PC-9 (cell line): ENCODE data around the gene MAGI1.

ENCODE experiments used
- EZH2 ChIP-seq: fragments of 200-600 bp; sonication (generic); IDR thresholded peaks from 2 replicates; pipeline ENCODE4 v1.8.0; 2017; ENCODE audit warnings: antibody characterized with exemption, low read depth
- TF ChIP-seq, protein P1 (sequence below): fragments of 200-600 bp; sonication (generic); conservative IDR thresholded peaks from 2 replicates; pipeline ENCODE4 v1.6.1; 2017; ENCODE audit warnings: mixed run types, antibody characterized with exemption, mild to moderate bottlenecking, moderate library complexity

DNA sequence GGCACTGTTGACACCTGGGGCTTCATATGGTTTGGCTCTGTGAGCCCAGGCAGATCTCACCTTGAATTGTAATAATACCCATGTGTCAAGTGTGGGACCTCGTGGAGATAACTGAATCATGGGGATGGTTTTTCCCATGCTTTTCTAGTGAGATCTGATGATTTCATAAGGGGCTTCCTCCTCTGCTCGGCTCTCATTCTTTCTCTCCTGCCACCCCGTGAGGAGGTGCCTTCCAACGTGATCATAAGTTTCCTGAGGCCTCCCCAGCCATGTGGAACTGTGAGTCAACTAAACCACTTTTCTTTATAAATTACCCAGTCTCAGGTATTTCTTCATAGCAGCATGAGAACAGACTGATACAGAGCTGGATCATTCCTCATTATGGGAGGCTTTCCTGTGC is 695.0 kb downstream of the MAGI1 start:
- no peak for TF ChIP-seq EZH2
- TF ChIP-seq, protein P1, sequence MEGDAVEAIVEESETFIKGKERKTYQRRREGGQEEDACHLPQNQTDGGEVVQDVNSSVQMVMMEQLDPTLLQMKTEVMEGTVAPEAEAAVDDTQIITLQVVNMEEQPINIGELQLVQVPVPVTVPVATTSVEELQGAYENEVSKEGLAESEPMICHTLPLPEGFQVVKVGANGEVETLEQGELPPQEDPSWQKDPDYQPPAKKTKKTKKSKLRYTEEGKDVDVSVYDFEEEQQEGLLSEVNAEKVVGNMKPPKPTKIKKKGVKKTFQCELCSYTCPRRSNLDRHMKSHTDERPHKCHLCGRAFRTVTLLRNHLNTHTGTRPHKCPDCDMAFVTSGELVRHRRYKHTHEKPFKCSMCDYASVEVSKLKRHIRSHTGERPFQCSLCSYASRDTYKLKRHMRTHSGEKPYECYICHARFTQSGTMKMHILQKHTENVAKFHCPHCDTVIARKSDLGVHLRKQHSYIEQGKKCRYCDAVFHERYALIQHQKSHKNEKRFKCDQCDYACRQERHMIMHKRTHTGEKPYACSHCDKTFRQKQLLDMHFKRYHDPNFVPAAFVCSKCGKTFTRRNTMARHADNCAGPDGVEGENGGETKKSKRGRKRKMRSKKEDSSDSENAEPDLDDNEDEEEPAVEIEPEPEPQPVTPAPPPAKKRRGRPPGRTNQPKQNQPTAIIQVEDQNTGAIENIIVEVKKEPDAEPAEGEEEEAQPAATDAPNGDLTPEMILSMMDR, result no peak
